CD14-positive monocyte (primary cell): ENCODE results near the gene SPRED3. TPM values are rescaled to one million over a fixed set of nuclear protein-coding genes. Genes with fewer than 3 reads are reported as not detected.
"Not testable (repeated sequence)": the region's sequence is repeated elsewhere in the genome, so short reads cannot be mapped to it uniquely, and the experiment has no call there.

Experiments used
- DNase-seq, 3 donors: peaks; one replicate each; pipeline ENCODE4 v3.0.0-alpha.2; 2011 to 2022
- H2AFZ ChIP-seq: 2 replicates; pipeline ENCODE4 v1.6.0; 2012; ENCODE audit warnings: mild to moderate bottlenecking, low read depth, low read length, inconsistent platforms; ENCODE audit not compliant: insufficient read depth, poor library complexity, severe bottlenecking
- H3K27ac ChIP-seq, 2 donors: 1 replicate in 1 of 2; 2 replicates in 1 of 2; pipeline ENCODE4 v1.5.1; 2012 to 2013; ENCODE audit warnings: low read length in 2 of 2, control low read depth in 1 of 2, inconsistent platforms in 1 of 2, low read depth in 1 of 2, mild to moderate bottlenecking in 1 of 2
- H3K27me3 ChIP-seq, 2 donors: one replicate each; pipeline versions ENCODE4 v1.6.0 to v1.6.1; 2011 to 2013; ENCODE audit warnings: low read length in 2 of 2; ENCODE audit not compliant: control insufficient read depth in 2 of 2, insufficient read depth in 2 of 2
- H3K36me3 ChIP-seq, 2 donors: replicated peaks in 1 of 2; 1 replicate in 1 of 2; 2 replicates in 1 of 2; pipeline versions ENCODE4 v1.5.1 to v1.6.1; 2012 to 2013; ENCODE audit warnings: low read length in 2 of 2, control low read depth in 1 of 2, inconsistent platforms in 1 of 2, mild to moderate bottlenecking in 1 of 2; ENCODE audit not compliant: insufficient read depth in 2 of 2, control insufficient read depth in 1 of 2
- H3K4me1 ChIP-seq, 2 donors: 1 replicate in 1 of 2; 2 replicates in 1 of 2; pipeline versions ENCODE4 v1.5.1 to v1.6.1; 2012 to 2013; ENCODE audit warnings: low read length in 2 of 2, control low read depth in 1 of 2, inconsistent platforms in 1 of 2, mild to moderate bottlenecking in 1 of 2, moderate library complexity in 1 of 2; ENCODE audit not compliant: insufficient read depth in 2 of 2, control insufficient read depth in 1 of 2
- H3K4me2 ChIP-seq: replicated peaks from 2 replicates; pipeline ENCODE3; 2012; ENCODE audit warnings: low read length, moderate library complexity, mild to moderate bottlenecking; ENCODE audit not compliant: poor library complexity, severe bottlenecking; ENCODE audit errors: extremely low read depth
- H3K4me3 ChIP-seq, 3 experiments: fragments of 200-600 bp in 1 of 3; sonication (generic) in 1 of 3; replicated peaks in 1 of 3; 1 replicate in 2 of 3; 2 replicates in 1 of 3; pipeline ENCODE4 v1.5.1; 2011 to 2013; ENCODE audit warnings: low read length in 3 of 3, mild to moderate bottlenecking in 3 of 3, control low read depth in 2 of 3, low read depth in 2 of 3, inconsistent platforms in 1 of 3, moderate library complexity in 1 of 3
- H3K79me2 ChIP-seq: 2 replicates; pipeline ENCODE4 v1.6.0; 2012; ENCODE audit warnings: mild to moderate bottlenecking, control low read depth, inconsistent platforms, low read length, moderate library complexity; ENCODE audit not compliant: insufficient read depth
- H3K9ac ChIP-seq: 2 replicates; pipeline ENCODE4 v1.6.0; 2017; ENCODE audit warnings: low read length, mild to moderate bottlenecking; ENCODE audit not compliant: insufficient read depth, poor library complexity, severe bottlenecking
- H3K9me3 ChIP-seq, 2 donors: replicated peaks in 1 of 2; 1 replicate in 1 of 2; 2 replicates in 1 of 2; pipeline versions ENCODE4 v1.5.1 to v1.6.1; 2012 to 2013; ENCODE audit warnings: low read length in 2 of 2, control low read depth in 1 of 2; ENCODE audit not compliant: control insufficient read depth in 1 of 2, insufficient read depth in 1 of 2
- H4K20me1 ChIP-seq: 2 replicates; pipeline ENCODE4 v1.6.0; 2012; ENCODE audit warnings: mild to moderate bottlenecking, low read length, control low read depth, moderate library complexity; ENCODE audit not compliant: insufficient read depth
- H3K27ac Mint-ChIP-seq, 7 donors: one replicate each; pipeline ENCODE4 v1.8.0; 2020; ENCODE audit warnings: mild to moderate bottlenecking in 7 of 7, mixed read lengths in 7 of 7, moderate library complexity in 6 of 7, inconsistent platforms in 2 of 7
- H3K27me3 Mint-ChIP-seq, 3 donors: one replicate each; pipeline ENCODE4 v1.8.0; 2021 to 2022; ENCODE audit warnings: low read depth in 3 of 3, mild to moderate bottlenecking in 3 of 3, mixed read lengths in 3 of 3, moderate library complexity in 3 of 3, inconsistent platforms in 1 of 3
- H3K36me3 Mint-ChIP-seq, 2 donors: one replicate each; pipeline ENCODE4 v1.8.0; 2020; ENCODE audit warnings: mixed read lengths in 2 of 2, inconsistent platforms in 1 of 2, mild to moderate bottlenecking in 1 of 2
- H3K4me1 Mint-ChIP-seq: one replicate; pipeline ENCODE4 v1.8.0; 2020; ENCODE audit warnings: mild to moderate bottlenecking, mixed read lengths
- H3K4me3 Mint-ChIP-seq, 2 donors: one replicate each; pipeline ENCODE4 v1.8.0; 2020; ENCODE audit warnings: mild to moderate bottlenecking in 2 of 2, mixed read lengths in 2 of 2, moderate library complexity in 1 of 2
- H3K9me3 Mint-ChIP-seq, 7 donors: one replicate each; pipeline ENCODE4 v1.8.0; 2020 to 2022; ENCODE audit warnings: mixed read lengths in 7 of 7, mild to moderate bottlenecking in 6 of 7, moderate library complexity in 6 of 7, inconsistent platforms in 2 of 7
- WGBS: methylation state at CpG from one replicate; pipeline ENCODE4 v1.1.5; 2013; ENCODE audit warnings: missing lambda C conversion rate; ENCODE audit not compliant: insufficient coverage; 5-methylcytosine and 5-hydroxymethylcytosine counted together
- intact Hi-C, 2 donors: fragments of 100-400 bp; cut with micrococcal nuclease; formaldehyde crosslinking; loops; one replicate each; pipeline versions ENCODE4 v1.15.0 to v1.15.1; 2023
- polyA plus RNA-seq, 3 donors: library from polyadenylated mRNA; depleted of rRNA in 1 of 3; unstranded in 2 of 3; stranded (reverse) in 1 of 3; fragments of 300-500 nt in 2 of 3; fragments of >200 nt in 1 of 3; fragmentation: Illumina TruSeq in 2 of 3; gene quantifications; 1 replicate in 2 of 3; 2 replicates in 1 of 3; pipeline ENCODE4 v1.2.3, GENCODE V29; 2012 to 2021
- TF ChIP-seq, protein P1 (sequence below): fragments of 200-600 bp; IDR thresholded peaks from one replicate; pipeline ENCODE4 v1.8.0; 2022; ENCODE audit warnings: antibody characterized with exemption, mild to moderate bottlenecking

The SPRED3 gene
- polyA plus RNA-seq, 3 donors: 0.33 TPM; not detected in 2

DNA sequence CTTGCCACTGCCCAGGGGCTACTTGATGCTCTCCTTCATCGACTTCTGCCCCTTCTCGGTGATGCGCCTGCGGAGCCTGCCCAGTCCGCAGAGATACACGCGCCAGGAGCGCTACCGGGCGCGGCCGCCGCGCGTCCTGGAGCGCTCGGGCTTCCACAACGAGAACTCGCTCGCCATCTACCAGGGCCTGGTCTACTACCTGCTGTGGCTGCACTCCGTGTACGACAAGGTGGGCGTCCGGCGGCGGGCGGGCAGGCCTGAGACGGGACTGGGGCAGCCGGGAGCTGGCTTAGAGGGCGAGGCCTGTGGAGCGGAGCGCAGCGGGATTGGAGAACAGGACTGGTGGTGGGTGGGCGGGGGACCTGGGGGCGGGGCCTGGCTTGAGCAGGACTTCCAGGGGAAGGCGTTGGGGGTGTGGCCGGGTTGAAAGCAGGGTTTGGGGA is 26.8 kb upstream of the SPRED3 start:
- peak overlapping the region; percentile 56 for H3K9ac ChIP-seq
- Mint-ChIP-seq H3K4me1 (peaks cover 24% of the 10 kb centered on the region), H3K27ac (peak overlapping the region in 3 of 7 donors; percentile 43 to 71 (median 53)), H3K36me3 (peaks cover 0 to 3% of the 10 kb centered on the region in 2 donors), H3K27me3 (peaks cover 36 to 55% (median 42%) of the 10 kb centered on the region in 3 donors), H3K4me3 (peak overlapping the region; percentile 86 to 92), H3K9me3 (peaks cover 0 to 13% (median 7%) of the 10 kb centered on the region in 7 donors)
- peaks cover 18 to 23% of the 10 kb centered on the region in 2 donors for H3K4me1 ChIP-seq
- DNase-seq: peak; percentile 48 to 57 (median 51)
- H3K36me3 ChIP-seq: no peaks in the 10 kb centered on the region
- under 1% methylated on average over 33 of the region's 37 CpGs for WGBS
- peak overlapping the region; percentile 90 for H3K4me2 ChIP-seq
- H3K9me3 ChIP-seq: peaks cover 0 to 4% of the 10 kb centered on the region in 2 donors
- H4K20me1 ChIP-seq: no peaks in the 10 kb centered on the region
- H3K27me3 ChIP-seq: peaks cover 0 to 41% of the 10 kb centered on the region in 2 donors
- H2AFZ ChIP-seq: peak overlapping the region; percentile 93
- H3K27ac ChIP-seq: no peak overlapping the region
- TF ChIP-seq, protein P1, sequence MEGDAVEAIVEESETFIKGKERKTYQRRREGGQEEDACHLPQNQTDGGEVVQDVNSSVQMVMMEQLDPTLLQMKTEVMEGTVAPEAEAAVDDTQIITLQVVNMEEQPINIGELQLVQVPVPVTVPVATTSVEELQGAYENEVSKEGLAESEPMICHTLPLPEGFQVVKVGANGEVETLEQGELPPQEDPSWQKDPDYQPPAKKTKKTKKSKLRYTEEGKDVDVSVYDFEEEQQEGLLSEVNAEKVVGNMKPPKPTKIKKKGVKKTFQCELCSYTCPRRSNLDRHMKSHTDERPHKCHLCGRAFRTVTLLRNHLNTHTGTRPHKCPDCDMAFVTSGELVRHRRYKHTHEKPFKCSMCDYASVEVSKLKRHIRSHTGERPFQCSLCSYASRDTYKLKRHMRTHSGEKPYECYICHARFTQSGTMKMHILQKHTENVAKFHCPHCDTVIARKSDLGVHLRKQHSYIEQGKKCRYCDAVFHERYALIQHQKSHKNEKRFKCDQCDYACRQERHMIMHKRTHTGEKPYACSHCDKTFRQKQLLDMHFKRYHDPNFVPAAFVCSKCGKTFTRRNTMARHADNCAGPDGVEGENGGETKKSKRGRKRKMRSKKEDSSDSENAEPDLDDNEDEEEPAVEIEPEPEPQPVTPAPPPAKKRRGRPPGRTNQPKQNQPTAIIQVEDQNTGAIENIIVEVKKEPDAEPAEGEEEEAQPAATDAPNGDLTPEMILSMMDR: no peak
- intact Hi-C loops: no loop called here
- H3K4me3 ChIP-seq: peak overlapping the region; percentile 45 to 88 (median 60)
- no peaks in the 10 kb centered on the region for H3K79me2 ChIP-seq

DNA sequence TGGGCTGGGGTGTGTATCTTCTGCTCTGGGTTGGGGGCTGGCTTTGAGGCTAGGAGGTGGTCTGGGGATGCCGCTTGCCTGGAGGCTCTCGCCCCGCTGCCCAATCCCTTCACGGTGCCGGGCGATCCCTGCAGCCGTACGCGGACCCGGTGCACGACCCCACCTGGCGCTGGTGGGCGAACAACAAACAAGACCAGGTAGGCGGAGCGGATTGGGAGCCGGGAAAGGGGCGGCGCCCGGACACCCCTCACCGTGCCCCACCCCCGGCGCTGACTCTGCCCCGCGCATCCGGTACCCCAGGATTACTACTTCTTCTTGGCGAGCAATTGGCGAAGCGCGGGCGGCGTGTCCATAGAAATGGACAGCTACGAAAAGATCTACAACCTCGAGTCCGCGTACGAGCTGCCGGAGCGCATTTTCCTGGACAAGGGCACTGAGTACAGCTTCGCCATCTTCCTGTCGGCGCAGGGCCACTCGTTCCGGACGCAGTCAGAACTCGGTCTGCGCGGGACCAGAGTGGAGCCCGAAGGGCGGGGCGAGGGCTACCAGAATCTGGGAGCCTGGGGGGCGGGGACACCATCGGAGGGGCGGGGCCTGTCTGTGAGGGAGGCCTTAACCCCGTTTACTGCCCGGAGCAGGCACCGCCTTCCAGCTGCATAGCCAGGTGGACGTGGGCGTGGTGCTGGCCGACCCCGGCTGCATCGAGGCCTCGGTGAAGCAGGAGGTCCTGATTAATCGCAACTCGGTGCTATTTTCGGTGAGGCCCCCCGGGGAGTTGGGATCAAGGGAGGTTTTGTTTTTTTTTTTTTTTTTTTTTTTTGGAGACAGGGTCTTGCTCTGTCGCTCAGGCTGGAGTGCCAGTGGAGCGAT is 26.2 kb upstream of the SPRED3 start:
- H2AFZ ChIP-seq: peak overlapping the region; percentile 93
- TF ChIP-seq, protein P1: no peak
- Mint-ChIP-seq H3K9me3 (peaks cover 0 to 13% (median 7%) of the 10 kb centered on the region in 7 donors), H3K4me1 (peaks cover 24% of the 10 kb centered on the region), H3K4me3 (peak overlapping the region; percentile 86 to 92), H3K27me3 (peaks cover 36 to 52% (median 43%) of the 10 kb centered on the region in 3 donors), H3K27ac (peak overlapping the region in 5 of 7 donors; percentile 25 to 63 (median 50)), H3K36me3 (peaks cover 0 to 3% of the 10 kb centered on the region in 2 donors)
- H3K4me2 ChIP-seq: peak overlapping the region; percentile 90
- no peaks in the 10 kb centered on the region for H3K79me2 ChIP-seq
- peak overlapping the region; percentile 46 for H3K9ac ChIP-seq
- peaks cover 0 to 4% of the 10 kb centered on the region in 2 donors for H3K9me3 ChIP-seq
- no peaks in the 10 kb centered on the region for H4K20me1 ChIP-seq
- H3K4me3 ChIP-seq: peak overlapping the region; percentile 45 to 88 (median 60)
- no peaks in the 10 kb centered on the region for H3K36me3 ChIP-seq
- H3K27me3 ChIP-seq: peaks cover 0 to 35% of the 10 kb centered on the region in 2 donors
- peak; percentile 56 to 69 (median 67) for DNase-seq
- intact Hi-C loops: no loop called here
- 2% methylated on average over 64 of the region's 68 CpGs for WGBS
- peaks cover 18 to 23% of the 10 kb centered on the region in 2 donors for H3K4me1 ChIP-seq
- H3K27ac ChIP-seq: no peak overlapping the region

DNA sequence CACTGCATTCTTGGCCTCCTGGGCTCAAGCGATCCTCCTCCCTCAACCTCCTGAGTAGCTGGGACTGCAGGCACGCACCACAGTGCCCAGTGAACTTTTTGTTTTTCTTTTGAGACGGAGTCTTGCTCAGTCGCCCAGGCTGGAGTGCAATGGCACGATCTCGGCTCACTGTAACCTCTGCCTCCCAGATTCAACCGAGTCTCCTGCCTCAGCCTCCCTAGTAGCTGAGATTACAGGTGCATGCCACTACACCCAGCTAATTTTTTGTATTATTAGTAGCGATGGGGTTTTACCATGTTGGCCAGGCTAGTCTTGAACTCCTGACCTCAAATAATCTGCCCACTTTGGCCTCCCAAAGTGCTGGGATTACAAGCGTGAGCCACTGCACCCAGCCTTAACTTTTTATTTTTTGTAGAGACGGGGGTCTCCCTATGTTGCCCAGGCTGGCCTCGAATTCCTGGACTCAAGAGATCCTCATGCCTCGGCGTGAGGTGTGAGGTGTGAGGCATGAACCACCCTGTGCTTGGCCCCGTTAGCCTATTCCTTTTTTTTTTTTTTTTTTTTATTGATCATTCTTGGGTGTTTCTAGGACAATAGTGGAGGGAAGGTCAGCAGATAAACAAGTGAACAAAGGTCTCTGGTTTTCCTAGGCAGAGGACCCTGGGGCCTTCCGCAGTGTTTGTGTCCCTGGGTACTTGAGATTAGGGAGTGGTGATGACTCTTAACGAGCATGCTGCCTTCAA is 25.4 kb upstream of the SPRED3 start:
- H3K27ac ChIP-seq, H3K9ac ChIP-seq, H3K79me2 ChIP-seq, DNase-seq, H3K36me3 ChIP-seq, intact Hi-C loops, H3K36me3 Mint-ChIP-seq, H3K9me3 ChIP-seq, H4K20me1 ChIP-seq: not testable (repeated sequence)
- peak overlapping the region; percentile 93 for H2AFZ ChIP-seq
- Mint-ChIP-seq H3K27ac (peak overlapping the region in 1 of 7 donors; percentile 53), H3K4me3 (peak overlapping the region in 1 of 2 donors; percentile 86), H3K4me1 (peaks cover 24% of the 10 kb centered on the region), H3K27me3 (peaks cover 32 to 44% (median 44%) of the 10 kb centered on the region in 3 donors), H3K9me3 (peaks cover 0 to 13% (median 7%) of the 10 kb centered on the region in 7 donors)
- H3K4me1 ChIP-seq: peaks cover 18 to 23% of the 10 kb centered on the region in 2 donors
- peak overlapping the region; percentile 90 for H3K4me2 ChIP-seq
- peak overlapping the region in 1 of 3 experiments; percentile 88 for H3K4me3 ChIP-seq
- H3K27me3 ChIP-seq: peaks cover 0 to 30% of the 10 kb centered on the region in 2 donors
- WGBS: 79% methylated on average over 6 of the region's 16 CpGs
